ENCODE results near the gene NISCH. TPM values are rescaled to one million over a fixed set of nuclear protein-coding genes. Genes with fewer than 3 reads are reported as not detected.
A peak's percentile ranks its signal among the peaks of the same experiment; 100 is the strongest.

NISCH gene
- total RNA-seq, 2 experiments from 2014 or later = 50.4 to 52.5 TPM

GRCh38 chr3:52533623-52534280 is 78.3 kb downstream of the NISCH start, which contains the start of gene NT5DC2:
Gene NT5DC2 (minus strand): TSS chr3:52533857. CDS start chr3:52533737, 120 bp downstream.
- intact Hi-C loops (cut with micrococcal nuclease) = loop anchor here (10.0 kb wide), 2 partner anchors 511 to 811 kb away; partner anchors contain the start of genes DCP1A and SFMBT1
- Mint-ChIP-seq H3K4me1 (ENCODE audit: low read depth) (peaks cover 28% of the 10 kb centered on the region), H3K36me3 (ENCODE audit: low read depth) (peaks cover 9% of the 10 kb centered on the region), H3K27me3 (ENCODE audit: low read depth) (no peaks in the 10 kb centered on the region), H3K27ac (no peak within 1 kb of the TSS), H3K9me3 (no peaks in the 10 kb centered on the region), H3K4me3 (peak within 1 kb of the TSS; percentile 72)
- CTCF ChIA-PET = no interaction called here
- peak; percentile 43 for DNase-seq

GRCh38 chr3:52534281-52535183 is 79.1 kb downstream of the NISCH start:
- intact Hi-C loops (cut with micrococcal nuclease) = loop anchor here (5.0 to 10.0 kb wide), 4 partner anchors 257 to 810 kb away; partner anchors contain the start of genes ACY1, DCP1A, SFMBT1 and WDR82

GRCh38 chr3:52535411-52536111 is 80.2 kb downstream of the NISCH start:
- no peak for DNase-seq
- peaks cover 16% of the 10 kb centered on the region for H3K36me3 Mint-ChIP-seq (ENCODE audit: low read depth)
- intact Hi-C loops (cut with micrococcal nuclease) = loop anchor here (1.0 to 10.0 kb wide), 9 partner anchors 80 to 809 kb away; partner anchors contain the start of genes ACY1, DCP1A, DUSP7 and NEK4
- H3K9me3 Mint-ChIP-seq = no peaks in the 10 kb centered on the region
- peak overlapping the region; percentile 91 for H3K4me3 Mint-ChIP-seq
- H3K27me3 Mint-ChIP-seq (ENCODE audit: low read depth) = no peaks in the 10 kb centered on the region
- H3K27ac Mint-ChIP-seq = no peak overlapping the region
- CTCF ChIA-PET = interaction anchor here (0.6 to 0.9 kb wide), 2 partner anchors 92 to 123 kb away, joined by 4 to 6 read pairs; no protein-coding TSS in a partner anchor
- H3K4me1 Mint-ChIP-seq (ENCODE audit: low read depth) = peaks cover 40% of the 10 kb centered on the region

More at GRCh38 chr3:52534281-52535183, 79.1 kb downstream of the NISCH start:
- H3K27me3 Mint-ChIP-seq (ENCODE audit: low read depth) = no peaks in the 10 kb centered on the region
- CTCF ChIA-PET = no interaction called here
- H3K9me3 Mint-ChIP-seq = no peaks in the 10 kb centered on the region
- H3K36me3 Mint-ChIP-seq (ENCODE audit: low read depth) = peaks cover 16% of the 10 kb centered on the region
- no peak for DNase-seq
- H3K4me3 Mint-ChIP-seq = peak overlapping the region; percentile 71
- H3K4me1 Mint-ChIP-seq (ENCODE audit: low read depth) = peaks cover 36% of the 10 kb centered on the region
- H3K27ac Mint-ChIP-seq = no peak overlapping the region

- CTCF ChIA-PET = interaction anchor here (0.6 to 0.9 kb wide), 3 partner anchors 91 to 197 kb away, joined by 3 to 6 read pairs (median 4); no protein-coding TSS in a partner anchor
- H3K9me3 Mint-ChIP-seq = no peaks in the 10 kb centered on the region
- intact Hi-C loops (cut with micrococcal nuclease) = loop anchor here (1.0 to 10.0 kb wide), 9 partner anchors 81 to 809 kb away; partner anchors contain the start of genes ACY1, DCP1A, DUSP7 and NEK4
- peak overlapping the region; percentile 91 for H3K4me3 Mint-ChIP-seq
- H3K36me3 Mint-ChIP-seq (ENCODE audit: low read depth) = peaks cover 16% of the 10 kb centered on the region
- H3K4me1 Mint-ChIP-seq (ENCODE audit: low read depth) = peaks cover 44% of the 10 kb centered on the region
- no peaks in the 10 kb centered on the region for H3K27me3 Mint-ChIP-seq (ENCODE audit: low read depth)
- no peak overlapping the region for H3K27ac Mint-ChIP-seq
- no peak for DNase-seq
Measured at GRCh38 chr3:52536112-52536368, 80.6 kb downstream of the NISCH start.

GRCh38 chr3:52536369-52537164 is 81.2 kb downstream of the NISCH start, which contains the start of gene UQCC5:
Gene UQCC5 (plus strand): TSS chr3:52536605. CDS start chr3:52536756, 151 bp downstream.
- H3K36me3 Mint-ChIP-seq (ENCODE audit: low read depth) = peaks cover 16% of the 10 kb centered on the region
- H3K4me1 Mint-ChIP-seq (ENCODE audit: low read depth) = peaks cover 49% of the 10 kb centered on the region
- no peaks in the 10 kb centered on the region for H3K9me3 Mint-ChIP-seq
- H3K27ac Mint-ChIP-seq = peak within 1 kb of the TSS; percentile 87
- CTCF ChIA-PET = interaction anchor here (0.6 to 0.9 kb wide), 3 partner anchors 91 to 197 kb away, joined by 3 to 6 read pairs (median 4); no protein-coding TSS in a partner anchor
- intact Hi-C loops (cut with micrococcal nuclease) = loop anchor here (1.0 to 10.0 kb wide), 9 partner anchors 81 to 808 kb away; partner anchors contain the start of genes ACY1, DCP1A, DUSP7 and NEK4
- H3K4me3 Mint-ChIP-seq = peak within 1 kb of the TSS; percentile 91
- peak; percentile 98 for DNase-seq
- no peaks in the 10 kb centered on the region for H3K27me3 Mint-ChIP-seq (ENCODE audit: low read depth)

GRCh38 chr3:52537165-52537620 is 81.8 kb downstream of the NISCH start:
- CTCF ChIA-PET = no interaction called here

GRCh38 chr3:52537726-52538421 is 82.5 kb downstream of the NISCH start:
- Mint-ChIP-seq H3K36me3 (ENCODE audit: low read depth) (peaks cover 19% of the 10 kb centered on the region), H3K27me3 (ENCODE audit: low read depth) (no peaks in the 10 kb centered on the region), H3K27ac (peak overlapping the region; percentile 12), H3K9me3 (no peaks in the 10 kb centered on the region), H3K4me3 (peak overlapping the region; percentile 91), H3K4me1 (ENCODE audit: low read depth) (peaks cover 46% of the 10 kb centered on the region)
- no peak for DNase-seq
- intact Hi-C loops (cut with micrococcal nuclease) = loop anchor here (2.0 to 10.0 kb wide), 6 partner anchors 233 to 807 kb away; partner anchors contain the start of genes ACY1, DCP1A, DUSP7 and NEK4
- CTCF ChIA-PET = no interaction called here

More at GRCh38 chr3:52537165-52537620, 81.8 kb downstream of the NISCH start:
- Mint-ChIP-seq H3K36me3 (ENCODE audit: low read depth) (peaks cover 19% of the 10 kb centered on the region), H3K27ac (peak overlapping the region; percentile 87), H3K4me1 (ENCODE audit: low read depth) (peaks cover 51% of the 10 kb centered on the region), H3K9me3 (no peaks in the 10 kb centered on the region), H3K4me3 (peak overlapping the region; percentile 91), H3K27me3 (ENCODE audit: low read depth) (no peaks in the 10 kb centered on the region)
- DNase-seq = no peak
- intact Hi-C loops (cut with micrococcal nuclease) = loop anchor here (2.0 to 10.0 kb wide), 6 partner anchors 234 to 808 kb away; partner anchors contain the start of genes ACY1, DCP1A, DUSP7 and NEK4

- no peak for DNase-seq
- intact Hi-C loops (cut with micrococcal nuclease) = loop anchor here (5.0 to 10.0 kb wide), 4 partner anchors 262 to 806 kb away; partner anchors contain the start of genes ACY1, DCP1A, SFMBT1 and WDR82
- H3K27ac Mint-ChIP-seq = peak overlapping the region; percentile 2
- peaks cover 21% of the 10 kb centered on the region for H3K36me3 Mint-ChIP-seq (ENCODE audit: low read depth)
- H3K4me3 Mint-ChIP-seq = peak overlapping the region; percentile 1
- peaks cover 46% of the 10 kb centered on the region for H3K4me1 Mint-ChIP-seq (ENCODE audit: low read depth)
- CTCF ChIA-PET = interaction anchor here (0.9 kb wide), 1 partner anchor 48 kb away, joined by 3 read pairs; no protein-coding TSS in a partner anchor
- H3K27me3 Mint-ChIP-seq (ENCODE audit: low read depth) = no peaks in the 10 kb centered on the region
- H3K9me3 Mint-ChIP-seq = no peaks in the 10 kb centered on the region
Measured at GRCh38 chr3:52539010-52539653, 83.7 kb downstream of the NISCH start.

GRCh38 chr3:52541050-52541449 is 85.6 kb downstream of the NISCH start:
- intact Hi-C loops (cut with micrococcal nuclease) = no loop called here
- DNase-seq = no peak
- H3K27ac Mint-ChIP-seq = no peak overlapping the region
- H3K9me3 Mint-ChIP-seq = no peaks in the 10 kb centered on the region
- no peaks in the 10 kb centered on the region for H3K27me3 Mint-ChIP-seq (ENCODE audit: low read depth)
- CTCF ChIA-PET = no interaction called here
- no peak overlapping the region for H3K4me3 Mint-ChIP-seq
- peaks cover 21% of the 10 kb centered on the region for H3K36me3 Mint-ChIP-seq (ENCODE audit: low read depth)
- peaks cover 45% of the 10 kb centered on the region for H3K4me1 Mint-ChIP-seq (ENCODE audit: low read depth)

Data from activated naive CD4-positive, alpha-beta T cell treated with anti-CD3 and anti-CD28 coated beads for 36 hours (primary cell).